Measurements from ENCODE around the gene SOX4.

The SOX4 gene

GRCh38 chr6:21597801-21598673 is 4.5 kb downstream of the SOX4 start:
- peak overlapping the region; percentile 87 for H3K9ac ChIP-seq (ENCODE audit: low read depth, low read length)

GRCh38 chr6:21598674-21599023 is 5.1 kb downstream of the SOX4 start:
- peaks cover 8% of the 10 kb centered on the region for H3K4me1 ChIP-seq (ENCODE audit: insufficient read depth, low read length)
- H3K9me3 ChIP-seq (ENCODE audit: control insufficient read depth, insufficient read depth, low read length), result no peaks in the 10 kb centered on the region
- peak overlapping the region; percentile 87 for H3K9ac ChIP-seq (ENCODE audit: low read depth, low read length)
- H3K36me3 ChIP-seq (ENCODE audit: insufficient read depth, low read length), result peaks cover 21% of the 10 kb centered on the region

More at GRCh38 chr6:21597801-21598673, 4.5 kb downstream of the SOX4 start:
- Histone ChIP-seq H3K9me3 (ENCODE audit: control insufficient read depth, insufficient read depth, low read length) (no peaks in the 10 kb centered on the region), H3K36me3 (ENCODE audit: insufficient read depth, low read length) (peaks cover 21% of the 10 kb centered on the region), H3K4me1 (ENCODE audit: insufficient read depth, low read length) (peaks cover 8% of the 10 kb centered on the region)

GRCh38 chr6:21599051-21599696 is 5.6 kb downstream of the SOX4 start:
- Histone ChIP-seq H3K36me3 (ENCODE audit: insufficient read depth, low read length) (peaks cover 21% of the 10 kb centered on the region), H3K4me1 (ENCODE audit: insufficient read depth, low read length) (peaks cover 10% of the 10 kb centered on the region), H3K9me3 (ENCODE audit: control insufficient read depth, insufficient read depth, low read length) (no peaks in the 10 kb centered on the region), H3K9ac (ENCODE audit: low read depth, low read length) (peak overlapping the region; percentile 87)

- Histone ChIP-seq H3K36me3 (ENCODE audit: insufficient read depth, low read length) (peaks cover 18% of the 10 kb centered on the region), H3K4me1 (ENCODE audit: insufficient read depth, low read length) (peaks cover 11% of the 10 kb centered on the region), H3K9me3 (ENCODE audit: control insufficient read depth, insufficient read depth, low read length) (no peaks in the 10 kb centered on the region), H3K9ac (ENCODE audit: low read depth, low read length) (no peak overlapping the region)
Measured at GRCh38 chr6:21601339-21601923, 7.9 kb downstream of the SOX4 start.

- Histone ChIP-seq H3K9me3 (ENCODE audit: control insufficient read depth, insufficient read depth, low read length) (no peaks in the 10 kb centered on the region), H3K9ac (ENCODE audit: low read depth, low read length) (no peak overlapping the region), H3K4me1 (ENCODE audit: insufficient read depth, low read length) (peaks cover 11% of the 10 kb centered on the region), H3K36me3 (ENCODE audit: insufficient read depth, low read length) (peaks cover 13% of the 10 kb centered on the region)
Measured at GRCh38 chr6:21601932-21602390, 8.4 kb downstream of the SOX4 start.

- no peak overlapping the region for H3K9ac ChIP-seq (ENCODE audit: low read depth, low read length)
- peaks cover 3% of the 10 kb centered on the region for H3K36me3 ChIP-seq (ENCODE audit: insufficient read depth, low read length)
- H3K9me3 ChIP-seq (ENCODE audit: control insufficient read depth, insufficient read depth, low read length), result no peaks in the 10 kb centered on the region
- peaks cover 11% of the 10 kb centered on the region for H3K4me1 ChIP-seq (ENCODE audit: insufficient read depth, low read length)
Measured at GRCh38 chr6:21603082-21603952, 9.8 kb downstream of the SOX4 start.

GRCh38 chr6:21604081-21604480 is 10.5 kb downstream of the SOX4 start:
- Histone ChIP-seq H3K4me1 (ENCODE audit: insufficient read depth, low read length) (peaks cover 11% of the 10 kb centered on the region), H3K9ac (ENCODE audit: low read depth, low read length) (no peak overlapping the region), H3K9me3 (ENCODE audit: control insufficient read depth, insufficient read depth, low read length) (no peaks in the 10 kb centered on the region), H3K36me3 (ENCODE audit: insufficient read depth, low read length) (no peaks in the 10 kb centered on the region)

- no peaks in the 10 kb centered on the region for H3K9me3 ChIP-seq (ENCODE audit: control insufficient read depth, insufficient read depth, low read length)
- H3K4me1 ChIP-seq (ENCODE audit: insufficient read depth, low read length), result peaks cover 8% of the 10 kb centered on the region
- no peak overlapping the region for H3K9ac ChIP-seq (ENCODE audit: low read depth, low read length)
- H3K36me3 ChIP-seq (ENCODE audit: insufficient read depth, low read length), result no peaks in the 10 kb centered on the region
Measured at GRCh38 chr6:21605166-21605565, 11.6 kb downstream of the SOX4 start.

- Histone ChIP-seq H3K9ac (ENCODE audit: low read depth, low read length) (no peak overlapping the region), H3K4me1 (ENCODE audit: insufficient read depth, low read length) (peaks cover 3% of the 10 kb centered on the region; the same call in 1 of the 2 replicates), H3K36me3 (ENCODE audit: insufficient read depth, low read length) (no peaks in the 10 kb centered on the region), H3K9me3 (ENCODE audit: control insufficient read depth, insufficient read depth, low read length) (no peaks in the 10 kb centered on the region)
Measured at GRCh38 chr6:21608601-21609000, 15.1 kb downstream of the SOX4 start.

- Histone ChIP-seq H3K4me1 (ENCODE audit: insufficient read depth, low read length) (peaks cover 5% of the 10 kb centered on the region), H3K9me3 (ENCODE audit: control insufficient read depth, insufficient read depth, low read length) (no peaks in the 10 kb centered on the region)
Measured at GRCh38 chr6:21609881-21610329, 16.4 kb downstream of the SOX4 start.

GRCh38 chr6:21610341-21610740 is 16.8 kb downstream of the SOX4 start:
- no peaks in the 10 kb centered on the region for H3K9me3 ChIP-seq (ENCODE audit: control insufficient read depth, insufficient read depth, low read length)
- no peaks in the 10 kb centered on the region for H3K36me3 ChIP-seq (ENCODE audit: insufficient read depth, low read length)
- no peak overlapping the region; the same call in 1 of the 2 replicates for H3K9ac ChIP-seq (ENCODE audit: low read depth, low read length)
- H3K4me1 ChIP-seq (ENCODE audit: insufficient read depth, low read length), result peaks cover 10% of the 10 kb centered on the region

More at GRCh38 chr6:21609881-21610329, 16.4 kb downstream of the SOX4 start:
- Histone ChIP-seq H3K36me3 (ENCODE audit: insufficient read depth, low read length) (no peaks in the 10 kb centered on the region), H3K9ac (ENCODE audit: low read depth, low read length) (peak overlapping the region; percentile 24; the same call in 1 of the 2 replicates)

GRCh38 chr6:21611485-21611884 is 17.9 kb downstream of the SOX4 start:
- H3K9me3 ChIP-seq (ENCODE audit: control insufficient read depth, insufficient read depth, low read length), result no peaks in the 10 kb centered on the region
- H3K4me1 ChIP-seq (ENCODE audit: insufficient read depth, low read length), result peaks cover 18% of the 10 kb centered on the region
- no peak overlapping the region for H3K9ac ChIP-seq (ENCODE audit: low read depth, low read length)
- H3K36me3 ChIP-seq (ENCODE audit: insufficient read depth, low read length), result no peaks in the 10 kb centered on the region

- Histone ChIP-seq H3K36me3 (ENCODE audit: insufficient read depth, low read length) (no peaks in the 10 kb centered on the region), H3K9me3 (ENCODE audit: control insufficient read depth, insufficient read depth, low read length) (no peaks in the 10 kb centered on the region), H3K4me1 (ENCODE audit: insufficient read depth, low read length) (peaks cover 18% of the 10 kb centered on the region), H3K9ac (ENCODE audit: low read depth, low read length) (no peak overlapping the region)
Measured at GRCh38 chr6:21612067-21612745, 18.7 kb downstream of the SOX4 start.

Measured in ES-I3 (cell line).